OCI-LY7 (cell line): Measurements from ENCODE around the gene EVX2. TPM values are rescaled to one million over a fixed set of nuclear protein-coding genes. Genes with fewer than 3 reads are reported as not detected.

Experiments used
- BruUV-seq: library from RNA; stranded (reverse); fragments of 400-500 nt; replicated peaks from 2 replicates; lab custom pipeline; 2021; lab: Mats Ljungman, UMichigan
- CTCF ChIA-PET: fragments of 300-600 bp; sonication (Branson Sonifier 250); formaldehyde crosslinking; loops from one replicate; lab custom pipeline; 2022; ENCODE audit warnings: antibody characterized with exemption; ENCODE audit not compliant: unreplicated experiment; lab: Charles Lee
- POLR2A ChIA-PET: fragments of 300-600 bp; sonication (Branson Sonifier 250); formaldehyde crosslinking; loops from one replicate; lab custom pipeline; 2022; ENCODE audit warnings: antibody characterized with exemption; lab: Charles Lee
- DNase-seq: peaks from one replicate; pipeline ENCODE4 v3.0.0-alpha.2; 2015; ENCODE audit warnings: low spot score
- H2AFZ ChIP-seq: fragments of 200-600 bp; sonication (generic), shearing (Covaris generic); 2 replicates; pipeline ENCODE4 v1.6.1; 2014; ENCODE audit warnings: mild to moderate bottlenecking, antibody characterized with exemption, low read length, moderate library complexity
- H3K27ac ChIP-seq: fragments of 200-600 bp; sonication (generic); 2 replicates; pipeline ENCODE4 v1.5.1; 2014; ENCODE audit warnings: mixed run types, low read depth, mild to moderate bottlenecking, moderate library complexity, low read length, inconsistent platforms; ENCODE audit not compliant: poor library complexity, severe bottlenecking
- H3K36me3 ChIP-seq: fragments of 200-600 bp; sonication (generic); 2 replicates; pipeline ENCODE4 v1.6.1; 2014; ENCODE audit warnings: mild to moderate bottlenecking, antibody characterized with exemption, low read length, moderate library complexity, mixed read lengths; ENCODE audit not compliant: insufficient read depth
- H3K4me1 ChIP-seq: fragments of 200-600 bp; sonication (generic); 2 replicates; pipeline ENCODE4 v1.5.1; 2014; ENCODE audit warnings: mild to moderate bottlenecking, low read length; ENCODE audit not compliant: insufficient read depth, poor library complexity, severe bottlenecking
- H3K4me2 ChIP-seq: fragments of 200-600 bp; sonication (generic); 2 replicates; pipeline ENCODE4 v1.6.1; 2014; ENCODE audit warnings: mild to moderate bottlenecking, low read length
- H3K4me3 ChIP-seq: fragments of 200-600 bp; sonication (generic); 2 replicates; pipeline ENCODE4 v1.5.1; 2014; ENCODE audit warnings: mild to moderate bottlenecking, low read depth, low read length; ENCODE audit not compliant: poor library complexity, severe bottlenecking
- H3K79me2 ChIP-seq: fragments of 200-600 bp; sonication (generic); 2 replicates; pipeline ENCODE4 v1.6.1; 2016; ENCODE audit warnings: low read depth, mild to moderate bottlenecking, low read length, moderate library complexity, mixed read lengths; ENCODE audit not compliant: insufficient read depth
- H3K9me2 ChIP-seq: fragments of 200-600 bp; sonication (generic); 2 replicates; pipeline ENCODE4 v1.6.1; 2016; ENCODE audit warnings: mild to moderate bottlenecking, low read length, mixed read lengths; ENCODE audit not compliant: insufficient read depth
- H3K9me3 ChIP-seq: fragments of 200-600 bp; sonication (generic); 2 replicates; pipeline ENCODE4 v1.6.1; 2014; ENCODE audit warnings: mild to moderate bottlenecking, mixed run types, low read length, mixed read lengths
- H4K20me1 ChIP-seq: fragments of 200-600 bp; sonication (generic); 2 replicates; pipeline ENCODE4 v1.6.1; 2014; ENCODE audit warnings: mild to moderate bottlenecking, antibody characterized with exemption, low read length, moderate library complexity, mixed read lengths; ENCODE audit not compliant: insufficient read depth
- CTCF ChIP-seq: fragments of 200-600 bp; sonication (generic); conservative IDR thresholded peaks from 2 replicates; pipeline ENCODE4 v1.5.1; 2014; ENCODE audit warnings: mild to moderate bottlenecking, antibody characterized with exemption, low read length, moderate library complexity, mixed read lengths
- EZH2phosphoT487 ChIP-seq: fragments of 200-600 bp; sonication (generic); IDR thresholded peaks from 2 replicates; pipeline ENCODE4 v1.6.1; 2018; ENCODE audit warnings: low read depth, borderline replicate concordance, mild to moderate bottlenecking, mixed run types, antibody characterized with exemption, low read length, moderate library complexity, mixed read lengths
- intact Hi-C: fragments of 100-400 bp; cut with micrococcal nuclease; formaldehyde crosslinking; loops from one replicate; pipeline ENCODE4 v1.10.0; 2022; ENCODE audit not compliant: unreplicated experiment
- total RNA-seq, 2 experiments: library from RNA; depleted of rRNA in 1 of 2; stranded (reverse); fragments of >200 nt in 1 of 2; shearing (Covaris generic) in 1 of 2; gene quantifications; 2 replicates each; pipeline ENCODE4 v1.2.3, GENCODE V29; 2014 to 2022

EVX2 gene
- total RNA-seq, 2 experiments from 2014 or later: not detected

GRCh38 chr2:176120364-176121189 is 36.8 kb upstream of the EVX2 start:
- Histone ChIP-seq H3K27ac (no peak overlapping the region), H3K4me1 (no peaks in the 10 kb centered on the region), H2AFZ (no peak overlapping the region), H3K36me3 (no peaks in the 10 kb centered on the region), H3K4me2 (no peak overlapping the region), H3K9me3 (no peaks in the 10 kb centered on the region), H4K20me1 (no peaks in the 10 kb centered on the region), H3K4me3 (no peak overlapping the region), H3K9me2 (no peaks in the 10 kb centered on the region), H3K79me2 (no peaks in the 10 kb centered on the region)
- BruUV-seq: no TSS peak
- ChIA-PET POLR2A (interaction anchor here (0.6 kb wide), 1 partner anchor 762 kb away, joined by 3 read pairs; no protein-coding TSS in a partner anchor), CTCF (no interaction called here)
- TF ChIP-seq EZH2phosphoT487 (no peak), CTCF (no peak)
- intact Hi-C loops: no loop called here
- DNase-seq: no peak

- H3K4me3 ChIP-seq: no peak overlapping the region
- no peaks in the 10 kb centered on the region for H4K20me1 ChIP-seq
- BruUV-seq: no TSS peak
- no peaks in the 10 kb centered on the region for H3K9me3 ChIP-seq
- intact Hi-C loops: no loop called here
- H3K9me2 ChIP-seq: no peaks in the 10 kb centered on the region
- DNase-seq: peak; percentile 50
- H3K4me2 ChIP-seq: no peak overlapping the region
- H3K79me2 ChIP-seq: no peaks in the 10 kb centered on the region
- ChIA-PET CTCF (no interaction called here), POLR2A (no interaction called here)
- no peak overlapping the region for H3K27ac ChIP-seq
- TF ChIP-seq EZH2phosphoT487 (no peak), CTCF (peak; percentile 83)
- no peak overlapping the region for H2AFZ ChIP-seq
- H3K36me3 ChIP-seq: no peaks in the 10 kb centered on the region
- H3K4me1 ChIP-seq: no peaks in the 10 kb centered on the region
Measured at GRCh38 chr2:176118601-176119339, 35.0 kb upstream of the EVX2 start.
